ENCODE data around the gene ABCB11.

Gene ABCB11

GRCh38 chr2:169007356-169007755 is 23.8 kb downstream of the ABCB11 start:
- H3K36me3 Mint-ChIP-seq (ENCODE audit: low read depth), result no peaks in the 10 kb centered on the region
- peaks cover 10% of the 10 kb centered on the region for H3K4me1 Mint-ChIP-seq
- H3K4me3 Mint-ChIP-seq, result no peak overlapping the region
- no peak overlapping the region for H3K27ac Mint-ChIP-seq
- peaks cover 4% of the 10 kb centered on the region for H3K27me3 Mint-ChIP-seq
- no peak for DNase-seq
- no peaks in the 10 kb centered on the region for H3K9me3 Mint-ChIP-seq
- no peak for ATAC-seq

GRCh38 chr2:169006665-169007064 is 24.5 kb downstream of the ABCB11 start:
- Mint-ChIP-seq H3K4me1 (peaks cover 13% of the 10 kb centered on the region), H3K9me3 (no peaks in the 10 kb centered on the region), H3K4me3 (no peak overlapping the region), H3K27me3 (peaks cover 4% of the 10 kb centered on the region), H3K36me3 (ENCODE audit: low read depth) (no peaks in the 10 kb centered on the region), H3K27ac (no peak overlapping the region)
- no peak for DNase-seq
- ATAC-seq, result no peak

DNA sequence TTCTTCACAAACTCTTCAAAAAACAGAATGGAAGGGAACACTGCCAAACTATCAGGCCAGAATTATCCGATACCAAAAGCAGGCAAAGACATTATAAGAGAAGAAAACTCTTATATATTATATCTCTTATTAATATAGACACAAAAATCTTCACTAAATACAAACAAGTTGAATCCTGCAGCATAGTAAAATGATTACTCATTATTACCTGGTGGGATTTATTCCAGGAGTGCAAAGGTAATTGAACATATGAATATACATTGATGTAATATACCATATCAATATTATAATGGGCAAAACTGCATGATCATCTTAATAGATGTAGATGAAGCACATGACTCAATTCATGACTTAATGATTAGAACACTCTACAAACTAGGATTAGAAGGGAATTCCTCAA is 25.1 kb downstream of the ABCB11 start:
- H3K4me3 Mint-ChIP-seq, result no peak overlapping the region
- H3K27me3 Mint-ChIP-seq, result peaks cover 4% of the 10 kb centered on the region

GRCh38 chr2:169005080-169005598 is 26.0 kb downstream of the ABCB11 start:
- Mint-ChIP-seq H3K27ac (no peak overlapping the region), H3K9me3 (no peaks in the 10 kb centered on the region), H3K36me3 (ENCODE audit: low read depth) (no peaks in the 10 kb centered on the region), H3K4me3 (no peak overlapping the region), H3K4me1 (peaks cover 20% of the 10 kb centered on the region), H3K27me3 (peaks cover 4% of the 10 kb centered on the region)
- DNase-seq (no peak), ATAC-seq (no peak)

More for the DNA sequence above, 25.1 kb downstream of the ABCB11 start:
- no peaks in the 10 kb centered on the region for H3K36me3 Mint-ChIP-seq (ENCODE audit: low read depth)
- no peak for DNase-seq
- no peak for ATAC-seq
- no peak overlapping the region for H3K27ac Mint-ChIP-seq
- H3K9me3 Mint-ChIP-seq, result no peaks in the 10 kb centered on the region
- H3K4me1 Mint-ChIP-seq, result peaks cover 19% of the 10 kb centered on the region

GRCh38 chr2:169002161-169002738 is 28.9 kb downstream of the ABCB11 start:
- no peak overlapping the region for H3K27ac Mint-ChIP-seq

GRCh38 chr2:169001116-169001815 is 29.9 kb downstream of the ABCB11 start:
- Mint-ChIP-seq H3K36me3 (ENCODE audit: low read depth) (no peaks in the 10 kb centered on the region), H3K4me1 (peaks cover 18% of the 10 kb centered on the region), H3K4me3 (no peak overlapping the region), H3K9me3 (no peaks in the 10 kb centered on the region), H3K27ac (no peak overlapping the region), H3K27me3 (peaks cover 4% of the 10 kb centered on the region)
- peak; percentile 90 for ATAC-seq
- peak; percentile 21 for DNase-seq

More at GRCh38 chr2:169002161-169002738, 28.9 kb downstream of the ABCB11 start:
- ATAC-seq, result no peak
- Mint-ChIP-seq H3K4me3 (no peak overlapping the region), H3K27me3 (peaks cover 4% of the 10 kb centered on the region), H3K36me3 (ENCODE audit: low read depth) (no peaks in the 10 kb centered on the region), H3K9me3 (no peaks in the 10 kb centered on the region), H3K4me1 (peaks cover 18% of the 10 kb centered on the region)
- DNase-seq, result no peak

- H3K36me3 Mint-ChIP-seq (ENCODE audit: low read depth), result no peaks in the 10 kb centered on the region
- ATAC-seq (no peak), DNase-seq (no peak)
- H3K27me3 Mint-ChIP-seq, result peaks cover 4% of the 10 kb centered on the region
- peaks cover 18% of the 10 kb centered on the region for H3K4me1 Mint-ChIP-seq
- no peaks in the 10 kb centered on the region for H3K9me3 Mint-ChIP-seq
- H3K27ac Mint-ChIP-seq, result no peak overlapping the region
- H3K4me3 Mint-ChIP-seq, result no peak overlapping the region
Measured at GRCh38 chr2:168999668-169000213, 31.4 kb downstream of the ABCB11 start.

GRCh38 chr2:168998609-168999211 is 32.4 kb downstream of the ABCB11 start:
- Mint-ChIP-seq H3K27ac (no peak overlapping the region), H3K4me3 (no peak overlapping the region), H3K27me3 (no peaks in the 10 kb centered on the region), H3K36me3 (ENCODE audit: low read depth) (no peaks in the 10 kb centered on the region), H3K9me3 (no peaks in the 10 kb centered on the region), H3K4me1 (peaks cover 18% of the 10 kb centered on the region)
- ATAC-seq, result no peak
- DNase-seq, result no peak

DNA sequence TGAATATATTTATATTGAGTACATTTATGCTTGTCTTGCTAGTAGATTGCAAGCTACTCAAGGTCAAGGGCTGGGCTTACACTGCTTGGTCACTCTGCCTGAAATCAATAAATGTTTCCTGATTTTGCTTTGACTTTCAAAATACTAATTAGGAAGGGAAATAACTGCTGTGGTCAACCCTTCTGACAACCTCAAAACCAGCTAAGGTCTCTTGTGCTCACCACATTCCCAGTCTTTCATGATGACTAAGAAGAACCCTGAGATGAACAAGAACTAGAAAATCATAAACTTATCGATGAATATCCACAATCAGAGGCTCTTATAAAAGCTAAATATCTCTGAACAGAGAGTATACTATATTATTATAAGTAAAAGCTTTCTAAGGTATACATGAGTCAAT is 33.3 kb downstream of the ABCB11 start:
- Mint-ChIP-seq H3K27ac (no peak overlapping the region), H3K4me1 (peaks cover 18% of the 10 kb centered on the region), H3K36me3 (ENCODE audit: low read depth) (no peaks in the 10 kb centered on the region), H3K4me3 (no peak overlapping the region), H3K27me3 (no peaks in the 10 kb centered on the region), H3K9me3 (no peaks in the 10 kb centered on the region)
- DNase-seq (no peak), ATAC-seq (no peak)

DNA sequence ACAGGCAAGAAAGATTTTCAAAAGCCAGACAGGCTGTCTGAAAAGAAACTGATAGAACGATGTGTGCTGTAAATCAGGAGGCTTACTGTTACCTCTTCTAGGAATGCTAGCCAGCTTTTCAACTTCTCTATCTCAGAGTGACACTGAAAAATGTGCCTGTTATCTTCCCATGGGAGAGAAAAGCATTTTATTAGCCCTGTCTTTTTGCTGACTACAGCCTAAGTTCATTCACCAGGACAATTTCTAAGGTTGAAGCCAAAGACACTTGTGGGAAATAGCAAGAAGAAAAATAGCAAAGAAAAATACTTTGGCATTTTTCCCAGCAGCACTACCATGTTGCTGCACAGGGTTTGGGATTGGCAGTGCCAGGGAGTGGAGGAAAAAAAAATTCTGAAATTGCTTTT is 34.0 kb downstream of the ABCB11 start:
- ATAC-seq (no peak), DNase-seq (no peak)
- Mint-ChIP-seq H3K27me3 (no peaks in the 10 kb centered on the region), H3K4me3 (no peak overlapping the region), H3K9me3 (no peaks in the 10 kb centered on the region), H3K4me1 (peaks cover 15% of the 10 kb centered on the region), H3K27ac (no peak overlapping the region), H3K36me3 (ENCODE audit: low read depth) (no peaks in the 10 kb centered on the region)

GRCh38 chr2:168995744-168996143 is 35.4 kb downstream of the ABCB11 start:
- no peak overlapping the region for H3K4me3 Mint-ChIP-seq
- DNase-seq (no peak), ATAC-seq (no peak)
- no peaks in the 10 kb centered on the region for H3K27me3 Mint-ChIP-seq
- peaks cover 6% of the 10 kb centered on the region for H3K4me1 Mint-ChIP-seq
- H3K36me3 Mint-ChIP-seq (ENCODE audit: low read depth), result no peaks in the 10 kb centered on the region
- H3K27ac Mint-ChIP-seq, result no peak overlapping the region
- H3K9me3 Mint-ChIP-seq, result no peaks in the 10 kb centered on the region

GRCh38 chr2:168993538-168993937 is 37.6 kb downstream of the ABCB11 start:
- H3K4me1 Mint-ChIP-seq, result peaks cover 6% of the 10 kb centered on the region
- H3K4me3 Mint-ChIP-seq, result no peak overlapping the region
- no peaks in the 10 kb centered on the region for H3K9me3 Mint-ChIP-seq
- H3K27me3 Mint-ChIP-seq, result no peaks in the 10 kb centered on the region
- no peaks in the 10 kb centered on the region for H3K36me3 Mint-ChIP-seq (ENCODE audit: low read depth)
- DNase-seq (no peak), ATAC-seq (no peak)
- no peak overlapping the region for H3K27ac Mint-ChIP-seq

- H3K4me3 Mint-ChIP-seq, result no peak overlapping the region
- no peak for ATAC-seq
- DNase-seq, result no peak
- H3K4me1 Mint-ChIP-seq, result peaks cover 5% of the 10 kb centered on the region
- no peaks in the 10 kb centered on the region for H3K27me3 Mint-ChIP-seq
- no peak overlapping the region for H3K27ac Mint-ChIP-seq
- no peaks in the 10 kb centered on the region for H3K9me3 Mint-ChIP-seq
- no peaks in the 10 kb centered on the region for H3K36me3 Mint-ChIP-seq (ENCODE audit: low read depth)
Measured at GRCh38 chr2:168992591-168993349, 38.4 kb downstream of the ABCB11 start.

- Mint-ChIP-seq H3K4me3 (no peak overlapping the region), H3K27ac (no peak overlapping the region)
- no peak for DNase-seq
Measured at GRCh38 chr2:168992026-168992425, 39.1 kb downstream of the ABCB11 start.

More at GRCh38 chr2:168992026-168992425, 39.1 kb downstream of the ABCB11 start:
- no peaks in the 10 kb centered on the region for H3K9me3 Mint-ChIP-seq
- no peaks in the 10 kb centered on the region for H3K27me3 Mint-ChIP-seq
- no peaks in the 10 kb centered on the region for H3K36me3 Mint-ChIP-seq (ENCODE audit: low read depth)
- no peak for ATAC-seq
- no peaks in the 10 kb centered on the region for H3K4me1 Mint-ChIP-seq
